GM12801 (cell line): Measurements from ENCODE around the gene SLC44A1.

Experiments
- CTCF ChIP-seq: IDR thresholded peaks from one replicate; pipeline ENCODE4 v1.5.1; 2011; ENCODE audit warnings: control low read depth; ENCODE audit not compliant: insufficient read length; ENCODE audit errors: extremely low read depth

SLC44A1 gene

GRCh38 chr9:105259274-105259673 lies 14.8 kb downstream of the SLC44A1 start:
- no peak for TF ChIP-seq CTCF

DNA sequence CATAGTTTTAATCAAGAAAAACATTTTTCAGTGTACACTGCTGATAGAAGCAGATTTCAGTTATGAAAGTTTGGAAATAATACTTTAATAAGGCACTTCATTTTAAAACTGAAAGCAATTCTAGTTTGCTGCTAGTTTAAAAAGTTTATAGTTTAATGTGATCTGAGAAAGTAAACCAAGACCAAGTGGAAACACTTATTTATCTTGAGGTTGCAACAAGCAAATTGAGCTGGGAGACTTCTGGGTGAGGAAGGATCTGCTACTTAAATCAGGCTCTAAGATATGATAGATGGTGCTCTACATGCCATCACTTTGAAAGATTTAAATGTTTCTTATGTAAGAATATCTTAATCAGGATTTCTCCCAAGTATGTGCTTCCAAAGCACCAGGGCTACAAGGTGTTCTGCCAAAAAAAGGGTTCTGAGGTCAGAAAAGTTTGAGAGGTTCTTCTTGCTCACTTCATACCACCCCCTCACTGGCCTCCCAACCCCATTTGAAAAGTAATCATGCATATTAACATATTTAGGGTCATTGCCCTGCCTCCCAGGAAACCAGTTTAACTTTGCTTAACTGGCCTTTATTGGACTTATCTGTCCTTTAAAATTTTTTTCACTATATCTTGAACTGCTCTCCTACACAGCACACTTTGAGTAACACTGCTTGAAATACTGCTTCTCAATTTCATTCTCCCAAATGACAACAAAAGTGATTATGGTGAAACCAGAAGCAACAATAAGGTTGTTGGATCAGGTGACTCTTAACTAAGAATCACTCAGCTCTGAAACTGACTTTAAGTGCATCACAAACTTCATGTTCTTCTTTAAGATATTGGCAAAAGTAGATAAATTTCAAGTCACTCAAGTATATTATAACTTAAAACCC lies 15.5 kb downstream of the SLC44A1 start:
- TF ChIP-seq CTCF = no peak

- no peak for TF ChIP-seq CTCF
Observed at GRCh38 chr9:105262497-105262896, 18.0 kb downstream of the SLC44A1 start.

DNA sequence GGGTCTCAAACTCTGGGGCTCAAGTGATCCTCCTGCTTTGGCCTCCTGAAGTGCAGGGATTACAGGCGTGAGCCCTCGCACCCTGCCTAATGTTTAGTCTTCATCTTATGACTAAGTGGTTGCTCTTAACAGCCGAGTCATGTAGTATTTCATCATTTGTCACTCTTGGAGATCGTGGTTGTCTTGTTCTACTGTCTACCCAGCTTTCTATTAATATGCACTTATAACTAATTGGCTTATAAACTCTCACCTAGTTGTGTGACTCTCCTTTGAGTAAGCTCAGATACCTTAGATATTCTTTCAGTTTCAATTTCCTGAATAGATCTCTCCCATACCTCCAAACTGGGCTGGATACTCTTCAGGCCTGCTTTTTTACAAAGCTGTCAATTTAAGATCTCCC lies 19.9 kb downstream of the SLC44A1 start:
- no peak for TF ChIP-seq CTCF

GRCh38 chr9:105269593-105269992 lies 25.1 kb downstream of the SLC44A1 start:
- no peak for TF ChIP-seq CTCF

DNA sequence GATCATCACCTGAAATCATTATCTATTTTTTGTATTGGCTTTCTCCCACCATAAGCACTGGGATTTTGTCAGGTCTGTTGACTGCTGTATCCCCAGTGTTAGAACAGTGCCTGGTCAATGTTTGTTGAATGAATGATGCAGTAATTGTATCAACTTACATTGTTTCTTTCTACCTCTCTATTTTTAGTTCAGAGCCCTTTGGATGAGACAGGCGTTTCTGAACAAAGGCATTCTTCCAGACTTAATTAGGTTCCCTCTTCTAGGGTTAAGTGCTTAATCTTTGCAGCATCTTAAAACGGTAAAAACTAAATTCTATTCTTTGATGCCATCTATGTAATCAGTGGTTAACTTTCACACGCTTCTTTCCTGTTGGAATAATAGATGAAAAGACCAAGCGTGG lies 26.3 kb downstream of the SLC44A1 start:
- no peak for TF ChIP-seq CTCF

DNA sequence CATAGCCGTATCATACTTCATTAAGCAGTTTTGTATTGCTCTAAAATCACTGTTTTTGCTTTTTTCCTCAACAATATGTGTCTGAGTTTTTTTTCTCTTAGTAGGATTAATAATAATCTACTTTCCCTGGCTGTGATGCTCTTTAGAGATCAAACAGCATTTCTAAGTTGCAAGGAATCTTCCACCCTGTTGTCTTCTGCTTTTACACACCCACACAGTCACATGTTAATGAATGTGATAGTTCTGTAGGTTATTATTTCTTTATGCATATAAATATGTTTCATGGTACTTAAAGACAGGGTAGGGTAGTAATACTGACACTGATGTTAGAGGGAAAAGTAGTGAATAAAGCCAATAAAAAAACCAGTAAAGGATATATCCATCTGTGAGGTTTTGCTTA lies 29.3 kb downstream of the SLC44A1 start:
- no peak for TF ChIP-seq CTCF
